HTR-8/SVneo (cell line): Measurements from ENCODE around the gene NCBP3.

Experiments used
- DNase-seq: peaks from one replicate; pipeline ENCODE4 v3.0.0; 2011; ENCODE audit warnings: low spot score, mixed read lengths; ENCODE audit not compliant: insufficient read length
- FAIRE-seq: peaks from 2 replicates; lab custom pipeline; 2011; peaks lifted over from hg19 to GRCh38; lab: Jason Lieb, UNC

Gene NCBP3

GRCh38 chr17:3845621-3846436 is at the start of gene NCBP3:
TSS of gene NCBP3 (minus strand) at chr17:3846246. CDS start at chr17:3846223, 23 bp downstream.
- DNase-seq (peak; percentile 93), FAIRE-seq (peak; percentile 81)

DNA sequence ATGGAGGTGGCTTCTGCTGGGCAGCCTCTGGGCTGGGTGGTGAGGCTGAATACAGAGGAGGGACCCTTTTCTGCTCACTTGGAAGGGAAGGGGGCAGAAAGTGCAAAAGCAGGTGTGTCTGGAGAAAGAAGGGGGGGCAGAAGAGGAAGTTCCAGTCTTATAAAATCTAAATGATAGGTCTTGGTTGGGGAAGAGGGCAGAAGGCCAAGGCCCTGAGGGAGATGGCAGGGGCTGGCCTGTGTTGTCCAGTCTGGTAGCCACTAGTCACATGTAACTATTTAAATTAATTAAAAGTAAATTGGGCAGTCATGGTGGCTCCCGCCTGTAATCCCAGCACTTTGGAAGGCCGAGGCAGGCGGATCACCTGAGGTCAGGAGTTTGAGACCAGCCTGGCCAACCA is 49.3 kb upstream of the NCBP3 start:
- DNase-seq: no peak
- FAIRE-seq: no peak

- FAIRE-seq (peak; percentile 74), DNase-seq (no peak)
These were observed 48.9 kb upstream of the NCBP3 start for GRCh38 chr17:3894911-3895343.

GRCh38 chr17:3894188-3894587 is 48.1 kb upstream of the NCBP3 start:
- DNase-seq: no peak
- FAIRE-seq: no peak

DNA sequence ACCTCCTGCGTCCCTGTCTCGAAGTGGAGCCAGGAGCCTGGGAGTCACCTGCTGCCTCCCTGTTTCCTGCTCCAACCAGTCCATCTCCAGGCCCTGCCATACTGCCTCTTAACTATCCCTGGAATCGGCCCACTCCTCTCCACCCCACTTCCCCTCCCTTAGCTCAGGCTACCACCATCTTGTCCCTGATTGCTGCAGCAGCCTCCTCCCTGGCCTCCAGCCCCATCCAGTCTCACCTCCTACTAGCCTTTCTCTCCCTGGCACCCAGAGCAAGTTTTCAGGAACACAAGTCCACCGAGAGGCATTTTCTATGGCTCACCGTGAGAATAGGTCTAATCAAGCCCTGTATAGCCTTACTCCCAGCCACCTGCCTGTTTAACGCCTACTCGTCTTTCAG is 47.7 kb upstream of the NCBP3 start:
- DNase-seq (no peak), FAIRE-seq (no peak)

- DNase-seq: peak; percentile 96
- FAIRE-seq: peak; percentile 85
These were observed 47.1 kb upstream of the NCBP3 start, which contains the start of gene CAMKK1 for GRCh38 chr17:3893003-3893719. TSS of gene CAMKK1 (minus strand) at chr17:3893053. CDS start at chr17:3885687, 7,366 bp downstream.

GRCh38 chr17:3892095-3892998 is 46.3 kb upstream of the NCBP3 start:
- peak; percentile 97 for FAIRE-seq
- peak; percentile 67 for DNase-seq

- FAIRE-seq (no peak), DNase-seq (no peak)
These were observed 45.6 kb upstream of the NCBP3 start for GRCh38 chr17:3891626-3892094.

DNA sequence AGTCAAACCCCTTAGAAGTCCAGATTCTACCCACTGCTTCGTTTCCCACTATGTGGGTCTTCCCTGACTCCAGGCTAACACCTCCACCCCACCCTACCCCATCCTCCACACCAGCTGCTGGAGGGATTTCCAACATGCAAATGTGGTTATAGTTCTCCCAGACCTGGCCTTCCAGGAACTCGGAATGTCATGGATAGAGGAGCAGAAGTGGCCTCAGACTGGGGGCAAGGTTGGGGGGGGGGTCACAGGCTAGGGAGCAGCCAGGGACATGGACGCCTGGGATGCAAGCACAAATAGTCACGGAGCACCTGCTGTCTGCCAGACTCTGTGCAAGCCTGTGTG is 44.8 kb upstream of the NCBP3 start:
- DNase-seq: no peak

GRCh38 chr17:3890082-3890877 is 44.2 kb upstream of the NCBP3 start:
- peak; percentile 95 for DNase-seq
- FAIRE-seq: peak; percentile 92

More for the DNA sequence above, 44.8 kb upstream of the NCBP3 start:
- no peak for FAIRE-seq

DNA sequence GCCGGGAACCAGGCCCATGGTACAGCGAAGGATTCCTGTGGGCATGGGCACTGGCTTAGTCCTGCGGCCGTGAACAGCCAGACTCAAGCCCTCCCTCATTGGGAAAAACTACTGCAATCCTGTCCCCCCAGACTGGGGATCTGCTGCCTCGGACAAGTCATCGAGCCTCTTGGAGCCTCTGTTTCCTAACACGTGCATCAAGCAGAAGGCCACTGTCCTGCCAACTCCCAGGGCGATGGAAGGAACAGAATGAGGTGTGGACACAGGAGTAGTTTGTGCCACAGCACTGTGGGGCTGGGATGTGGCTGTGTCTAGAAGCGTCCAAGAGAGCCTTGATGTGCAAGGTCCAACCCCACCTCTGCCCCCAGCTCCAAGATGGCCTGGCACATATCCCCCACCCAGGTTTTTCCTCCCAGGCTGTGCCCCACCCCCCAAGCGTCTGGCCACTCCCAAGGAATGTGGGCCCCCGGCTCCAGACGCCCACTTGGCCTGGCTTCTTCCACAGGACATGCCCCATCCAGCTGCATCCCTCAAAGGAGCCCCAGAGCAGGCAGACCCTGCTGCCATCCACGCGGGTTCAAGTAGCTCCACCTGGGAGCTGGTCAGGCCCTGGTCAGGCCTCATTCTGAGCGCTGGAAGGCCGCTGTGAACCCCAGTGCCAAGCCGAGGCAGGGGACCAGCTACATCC is 43.4 kb upstream of the NCBP3 start:
- no peak for DNase-seq

DNA sequence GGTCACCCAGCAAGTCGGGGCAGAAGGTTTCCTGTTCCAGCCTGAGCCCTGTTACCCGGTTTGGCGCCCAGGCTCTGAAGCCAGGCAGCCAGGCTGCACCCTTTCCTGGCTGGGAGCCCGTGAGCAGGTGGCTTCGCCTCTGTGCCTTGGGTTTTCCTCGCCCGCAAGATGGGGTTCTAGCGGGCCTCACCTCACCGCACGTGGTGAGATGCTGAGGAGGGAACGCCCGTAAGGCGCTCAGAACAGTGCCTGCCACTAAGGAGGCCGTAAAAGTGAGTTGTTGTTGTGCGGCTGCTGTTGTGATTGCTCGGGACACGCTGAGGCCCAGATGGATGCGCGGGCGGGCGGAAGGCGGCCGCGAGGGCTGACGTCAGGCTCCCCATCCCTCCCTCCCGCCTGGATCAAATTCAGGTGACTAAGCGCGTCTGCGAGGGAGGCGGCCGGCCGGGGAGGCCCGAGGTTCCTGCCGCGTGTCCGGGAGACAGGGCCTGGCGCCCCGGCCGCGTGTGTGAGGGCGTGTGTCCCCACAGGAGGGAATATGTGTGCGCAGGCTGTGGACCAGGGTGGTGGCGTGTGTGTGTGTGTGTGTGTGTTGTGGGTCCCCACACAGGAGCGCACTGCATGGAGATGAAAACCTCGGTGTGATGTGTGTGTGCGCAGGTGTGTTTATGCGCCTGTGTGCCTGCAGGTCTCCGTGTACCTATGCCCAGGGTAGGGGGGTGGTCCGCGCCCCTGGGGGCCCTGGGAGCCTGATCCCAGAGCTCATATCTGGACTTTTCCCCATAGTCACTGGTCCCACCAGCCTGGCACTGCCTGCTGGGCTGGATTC is 42.5 kb upstream of the NCBP3 start:
- FAIRE-seq: peak; percentile 99
- peak; percentile 95 for DNase-seq

More for the DNA sequence above, 43.4 kb upstream of the NCBP3 start:
- no peak for FAIRE-seq

DNA sequence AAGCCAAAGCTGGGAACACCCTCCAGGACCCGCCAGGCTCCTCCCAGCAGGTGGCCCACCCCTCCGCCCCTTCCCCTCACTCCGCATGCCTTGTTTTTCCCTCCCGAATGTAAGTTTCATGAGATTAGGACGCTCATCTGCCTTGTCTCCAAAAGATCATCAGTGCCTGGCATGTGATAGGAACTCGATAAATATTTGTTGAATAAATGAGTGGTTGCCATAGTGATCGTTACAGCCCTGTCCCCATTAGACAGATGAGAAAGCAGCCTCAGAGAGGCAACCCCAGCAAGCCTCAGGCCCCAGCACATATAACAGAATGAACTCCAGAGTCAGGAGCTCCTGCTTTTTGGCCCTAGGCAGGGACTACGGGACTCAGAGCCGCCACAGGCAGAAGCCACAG is 41.8 kb upstream of the NCBP3 start:
- FAIRE-seq (no peak), DNase-seq (no peak)

GRCh38 chr17:3887394-3887793 is 41.3 kb upstream of the NCBP3 start:
- FAIRE-seq (no peak), DNase-seq (no peak)

DNA sequence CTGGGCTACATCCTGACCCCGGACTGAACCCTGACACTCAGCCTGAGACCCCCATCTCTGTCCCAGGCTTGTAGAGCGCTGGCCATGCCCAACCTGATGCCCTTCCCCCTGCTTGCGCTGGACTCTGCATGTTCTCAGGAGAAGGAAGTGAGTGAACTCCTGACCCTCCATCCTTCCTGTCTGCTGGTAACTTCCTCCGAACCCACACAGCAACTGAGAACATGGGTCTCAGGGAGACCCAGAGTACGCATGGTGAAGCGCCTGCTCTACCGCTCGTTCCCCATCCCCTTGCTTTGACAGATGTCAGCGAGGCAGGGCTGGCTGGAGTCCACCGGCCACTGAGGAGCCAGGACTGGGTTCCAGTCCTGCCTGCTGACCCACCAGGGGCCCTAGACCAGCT is 40.7 kb upstream of the NCBP3 start:
- DNase-seq: no peak
- FAIRE-seq: no peak

- no peak for DNase-seq
- FAIRE-seq: no peak
These were observed 39.9 kb upstream of the NCBP3 start for GRCh38 chr17:3885970-3886369.

DNA sequence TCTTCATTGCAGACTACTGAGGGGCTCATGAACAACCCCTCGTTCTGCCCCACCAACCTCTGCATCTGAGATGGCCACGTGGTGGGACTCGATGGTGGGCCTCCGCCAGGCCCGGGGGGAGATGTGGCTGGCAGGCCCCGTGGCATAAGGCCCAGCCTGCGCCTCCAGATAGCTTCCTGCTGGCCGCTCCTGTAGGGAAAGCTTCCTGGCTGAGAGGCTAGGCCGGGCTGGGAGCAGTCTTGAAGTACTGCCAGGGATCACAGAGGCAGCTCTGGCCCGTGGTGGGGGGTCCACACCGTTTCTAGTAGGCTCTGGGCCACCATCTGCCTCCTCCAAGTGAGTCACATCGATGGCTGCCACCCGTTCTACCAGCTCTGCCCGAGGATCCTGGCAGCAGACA is 39.2 kb upstream of the NCBP3 start:
- FAIRE-seq: no peak

GRCh38 chr17:3884188-3884587 is 38.1 kb upstream of the NCBP3 start:
- no peak for DNase-seq
- FAIRE-seq: no peak

More for the DNA sequence above, 39.2 kb upstream of the NCBP3 start:
- DNase-seq: no peak
